Fibroblast of skin of left quadriceps (primary cell): Measurements from ENCODE around the gene FRMD1.

Source experiments
- DNase-seq, 2 experiments: peaks; one replicate each; pipeline ENCODE4 v3.0.0-alpha.2; 2013; ENCODE audit warnings: low read depth in 2 of 2

FRMD1 gene

DNA sequence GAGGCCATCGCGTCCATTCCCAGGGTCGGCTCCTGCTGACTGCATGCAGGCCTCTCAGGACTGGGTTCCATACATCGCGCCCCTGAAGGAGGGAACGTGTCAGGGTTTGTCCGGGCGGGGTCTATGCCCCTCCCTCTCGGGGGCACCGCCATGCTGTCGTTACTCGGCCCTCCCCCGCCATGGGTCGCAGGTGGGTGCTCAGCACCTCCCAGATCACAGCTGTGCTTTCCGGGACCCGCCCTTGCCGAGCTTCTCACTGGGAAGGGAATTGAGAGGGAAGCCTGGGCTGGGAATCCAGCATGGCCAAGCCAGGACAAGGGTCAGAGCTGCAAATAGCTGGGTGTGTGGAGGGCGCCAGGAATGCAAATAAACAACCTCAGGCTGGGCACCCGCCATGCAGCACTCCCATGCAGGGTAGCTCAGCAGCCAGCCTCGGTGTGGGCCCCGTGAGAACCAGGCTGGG, at the start of gene FRMD1:
FRMD1 (minus strand) TSS at position 270 of the 463 bp plus-strand sequence; CDS start at position 152, 118 bp downstream.
- no peak for DNase-seq

DNA sequence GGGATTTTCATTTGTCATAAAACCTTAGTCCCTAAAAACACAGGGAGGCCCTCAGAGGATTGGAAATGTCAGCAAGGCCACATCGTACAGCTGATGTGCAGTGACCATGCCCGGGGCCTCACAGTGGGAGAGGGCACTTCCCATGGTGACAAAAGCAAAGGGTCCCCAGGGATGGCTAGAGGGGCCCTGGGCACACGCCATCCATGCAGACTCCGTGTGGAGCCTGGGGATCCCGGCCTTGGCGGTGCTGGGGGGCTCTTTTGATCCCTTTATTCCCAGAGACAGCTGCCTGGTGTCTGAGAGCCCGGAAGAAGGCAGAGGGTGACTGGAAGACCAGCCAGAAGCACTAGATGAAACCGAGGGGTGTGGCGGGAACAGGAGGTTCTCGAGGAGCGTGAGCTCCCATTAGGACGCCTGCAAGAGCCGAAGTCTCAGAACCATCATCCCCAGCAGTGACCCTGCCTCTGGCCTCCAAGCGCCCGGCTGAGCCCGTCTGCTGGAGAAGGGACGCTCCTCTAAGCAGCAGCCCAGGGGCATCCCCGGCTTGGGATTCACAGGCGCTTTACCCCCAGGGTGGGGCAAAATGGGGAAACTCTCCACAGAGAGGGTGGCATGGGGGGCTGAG, 49.1 kb upstream of the FRMD1 start:
- no peak for DNase-seq

DNA sequence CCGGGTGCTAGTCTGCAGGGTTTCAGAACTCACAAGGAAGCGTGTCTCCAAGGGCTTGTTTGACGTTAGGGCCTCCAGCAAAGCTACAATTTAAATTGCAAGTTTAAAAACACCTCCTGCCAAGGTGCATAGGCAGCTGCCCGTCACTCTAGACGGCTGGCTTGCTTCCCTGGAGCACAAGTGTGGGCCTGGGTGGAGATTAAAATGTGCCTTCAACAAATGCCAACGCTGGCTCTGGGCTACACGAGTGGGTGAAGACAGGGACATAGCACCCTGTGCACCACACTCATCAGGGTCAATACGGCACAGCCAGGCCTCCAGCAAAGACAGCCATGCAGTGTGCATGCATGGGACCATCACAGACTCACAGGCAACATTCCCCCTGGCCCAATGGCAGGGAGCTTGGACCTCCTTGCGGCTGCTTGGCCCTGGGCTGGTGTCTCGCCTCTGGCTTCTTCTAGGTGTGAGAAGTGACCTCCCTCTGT, 48.4 kb upstream of the FRMD1 start:
- DNase-seq: no peak

GRCh38 chr6:168126566-168127383, 47.8 kb upstream of the FRMD1 start:
- DNase-seq: no peak

DNA sequence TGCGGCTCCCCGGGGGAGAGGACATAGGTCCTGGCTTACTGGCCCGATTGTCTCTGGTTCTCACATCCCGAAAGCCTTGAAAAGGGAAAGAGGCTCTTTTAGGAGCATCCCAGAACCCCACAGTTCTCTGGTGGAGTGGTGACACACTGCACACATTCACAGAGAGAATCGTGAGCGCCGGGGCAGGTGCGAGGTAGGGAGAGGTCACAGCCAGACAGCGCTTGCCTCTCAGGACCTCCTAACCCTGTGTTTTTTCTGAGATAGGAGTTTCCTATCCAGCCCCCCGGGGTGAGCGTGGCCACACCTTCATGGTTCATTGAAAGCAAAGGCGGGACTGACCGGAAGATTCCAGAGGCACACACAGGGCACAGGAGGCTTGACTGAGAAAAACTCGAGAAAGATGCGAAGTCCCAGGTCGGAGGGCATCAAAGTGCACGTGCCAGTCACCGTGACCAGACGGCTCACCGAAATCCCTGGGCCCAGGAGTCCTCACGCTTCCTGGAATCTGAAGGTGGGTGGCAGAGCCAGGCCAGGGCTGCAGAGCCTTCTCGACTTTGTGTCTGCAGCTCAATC, 46.5 kb upstream of the FRMD1 start:
- DNase-seq: no peak

DNA sequence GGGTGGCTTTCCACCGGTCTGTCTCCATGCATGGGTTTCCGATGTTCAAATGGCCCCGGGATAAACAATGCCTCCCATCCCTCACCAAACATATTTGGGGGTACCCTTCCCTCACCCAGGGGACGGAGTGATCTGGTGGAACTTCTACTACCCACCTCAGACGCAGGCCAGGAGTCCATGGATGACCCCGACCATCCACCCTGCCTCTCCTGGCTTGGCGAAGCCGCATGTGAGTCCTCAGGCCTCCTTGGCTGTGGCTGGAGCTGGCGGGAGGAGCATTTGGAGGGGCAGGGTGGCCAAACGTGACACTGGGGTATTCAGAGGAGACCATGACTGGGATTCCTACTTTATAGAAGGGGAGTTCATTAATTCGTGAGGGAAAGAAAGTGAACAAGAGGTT, 45.9 kb upstream of the FRMD1 start:
- DNase-seq: no peak

DNA sequence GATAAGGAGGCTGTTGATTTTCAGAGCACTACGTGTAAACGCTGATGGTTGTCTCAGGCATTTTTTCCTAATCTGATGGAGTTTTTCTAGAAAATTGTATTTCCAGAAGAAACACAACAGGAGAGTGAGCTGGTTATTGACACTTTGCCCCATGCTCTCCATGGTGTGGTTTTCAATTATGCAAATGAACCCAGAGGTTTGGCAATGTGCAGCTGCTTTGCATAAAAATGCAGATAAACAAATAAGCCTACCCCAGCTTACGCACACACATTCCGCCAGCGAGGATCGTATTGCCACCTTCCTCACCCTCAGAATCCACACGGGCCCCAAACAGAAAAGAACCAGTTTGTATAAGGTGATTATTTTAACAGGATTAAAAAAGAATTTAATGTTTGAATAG, 45.1 kb upstream of the FRMD1 start:
- DNase-seq: no peak

DNA sequence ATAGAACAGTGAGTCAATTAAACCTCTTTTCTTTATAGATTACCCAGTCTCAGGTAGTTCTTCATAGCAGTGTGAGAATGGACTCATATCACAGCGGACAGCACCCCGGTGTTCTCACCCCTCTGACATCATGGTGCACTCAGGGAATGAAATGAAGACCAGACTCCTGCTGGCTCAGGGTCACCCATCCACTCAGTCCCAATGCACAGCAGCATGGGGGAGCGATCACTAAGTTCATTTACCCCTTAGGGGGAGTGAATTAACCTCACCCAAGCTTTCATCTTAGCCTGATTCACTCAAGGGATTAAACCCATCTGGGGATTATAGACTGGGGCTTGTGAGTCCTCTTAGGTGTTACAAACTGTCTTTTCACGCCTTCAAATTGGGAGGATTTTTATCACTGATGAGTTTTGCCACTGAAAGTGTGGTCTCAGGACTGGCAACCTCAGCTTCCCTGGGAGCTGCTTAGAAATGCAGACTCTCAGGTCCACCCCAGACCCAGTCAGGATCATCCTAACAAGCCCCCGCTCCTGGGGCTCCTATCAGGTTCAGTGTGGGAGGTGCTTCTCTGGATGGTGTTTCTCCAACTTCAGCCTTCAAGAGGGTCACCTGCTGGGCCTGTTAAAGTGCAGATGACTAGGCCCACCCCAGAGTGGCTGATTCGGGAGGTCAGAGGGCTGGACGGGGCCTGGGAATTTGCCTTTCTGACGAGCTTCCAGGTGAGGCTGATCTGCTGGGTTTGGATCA, 44.3 kb upstream of the FRMD1 start:
- DNase-seq: no peak

GRCh38 chr6:168122521-168122920, 43.5 kb upstream of the FRMD1 start:
- DNase-seq: no peak

GRCh38 chr6:168122011-168122410, 43.0 kb upstream of the FRMD1 start:
- DNase-seq: no peak

DNA sequence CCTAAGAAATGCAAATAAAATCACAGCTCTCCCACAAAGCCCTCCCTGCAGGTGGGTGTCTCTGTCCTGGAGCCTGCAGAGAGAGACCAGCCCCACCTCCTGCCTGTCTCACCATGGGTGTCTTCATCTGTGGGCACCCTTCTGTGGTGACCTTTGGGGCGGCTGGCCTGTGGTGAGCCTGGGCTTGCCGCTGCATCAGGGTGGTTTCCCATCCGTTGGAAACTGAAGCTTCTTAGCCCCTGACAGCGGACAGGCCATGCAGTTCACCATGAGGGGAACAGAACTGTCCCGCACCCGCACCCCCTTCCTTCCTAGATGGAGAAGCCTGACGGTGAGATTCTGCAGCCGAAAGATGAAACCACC, 42.3 kb upstream of the FRMD1 start:
- DNase-seq: no peak

GRCh38 chr6:168120390-168121302, 41.6 kb upstream of the FRMD1 start:
- DNase-seq: no peak

DNA sequence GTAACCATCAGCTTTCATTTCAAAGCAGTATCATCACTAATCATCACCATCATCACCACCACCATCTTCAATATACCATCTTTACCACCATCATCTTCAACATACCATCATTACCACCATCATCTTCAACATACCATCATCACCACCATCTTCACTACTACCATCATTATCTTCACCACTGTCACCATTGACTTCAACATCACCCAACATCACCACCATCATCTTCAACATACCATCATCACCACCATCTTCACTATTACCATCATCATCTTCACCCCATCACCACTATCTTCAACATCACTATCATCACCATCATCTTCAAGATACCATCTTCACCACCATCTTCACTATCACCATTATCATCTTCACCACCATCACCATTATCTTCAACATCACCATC, 40.5 kb upstream of the FRMD1 start:
- DNase-seq: no peak

DNA sequence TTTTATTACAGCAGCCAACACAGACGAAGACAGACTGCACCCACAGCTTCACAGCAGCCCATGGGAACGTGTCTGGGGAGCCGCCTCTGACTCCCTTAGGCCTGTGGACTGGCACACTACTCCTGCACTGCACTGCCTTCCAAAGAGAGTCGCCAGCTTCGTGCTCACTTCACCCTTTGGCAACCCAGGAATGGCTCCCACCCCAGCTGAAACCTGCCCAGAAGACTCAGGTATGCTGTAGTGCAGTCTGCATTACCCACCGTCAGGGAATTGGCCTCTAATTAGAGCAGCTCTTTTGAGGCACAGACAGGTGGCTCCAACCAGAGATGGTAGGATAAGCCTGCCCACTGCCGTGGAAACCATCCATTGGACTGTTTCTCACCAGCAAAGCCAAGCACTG, 39.9 kb upstream of the FRMD1 start:
- no peak for DNase-seq

DNA sequence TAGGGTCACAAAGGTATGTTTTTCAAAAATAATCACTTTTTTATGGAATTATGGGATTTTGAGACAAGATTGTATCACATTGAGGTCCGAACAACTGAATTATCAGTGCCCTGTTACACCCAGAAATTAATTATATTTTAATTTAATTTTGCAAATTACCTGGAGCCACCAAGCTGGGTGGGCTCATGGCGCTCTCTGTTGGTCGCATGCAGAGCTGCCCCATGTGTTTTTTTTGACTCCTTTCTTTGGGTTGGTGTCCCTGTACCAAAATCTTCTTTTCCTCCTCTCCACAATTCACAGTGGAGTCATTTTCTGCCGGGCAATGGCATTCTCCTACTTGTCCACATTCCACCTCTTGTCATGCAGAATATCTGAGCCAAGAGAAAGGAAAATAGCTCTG, 38.9 kb upstream of the FRMD1 start:
- DNase-seq: no peak

- no peak for DNase-seq
Observed at GRCh38 chr6:168116975-168117899, 38.2 kb upstream of the FRMD1 start.

GRCh38 chr6:168116438-168116974, 37.5 kb upstream of the FRMD1 start:
- no peak for DNase-seq

DNA sequence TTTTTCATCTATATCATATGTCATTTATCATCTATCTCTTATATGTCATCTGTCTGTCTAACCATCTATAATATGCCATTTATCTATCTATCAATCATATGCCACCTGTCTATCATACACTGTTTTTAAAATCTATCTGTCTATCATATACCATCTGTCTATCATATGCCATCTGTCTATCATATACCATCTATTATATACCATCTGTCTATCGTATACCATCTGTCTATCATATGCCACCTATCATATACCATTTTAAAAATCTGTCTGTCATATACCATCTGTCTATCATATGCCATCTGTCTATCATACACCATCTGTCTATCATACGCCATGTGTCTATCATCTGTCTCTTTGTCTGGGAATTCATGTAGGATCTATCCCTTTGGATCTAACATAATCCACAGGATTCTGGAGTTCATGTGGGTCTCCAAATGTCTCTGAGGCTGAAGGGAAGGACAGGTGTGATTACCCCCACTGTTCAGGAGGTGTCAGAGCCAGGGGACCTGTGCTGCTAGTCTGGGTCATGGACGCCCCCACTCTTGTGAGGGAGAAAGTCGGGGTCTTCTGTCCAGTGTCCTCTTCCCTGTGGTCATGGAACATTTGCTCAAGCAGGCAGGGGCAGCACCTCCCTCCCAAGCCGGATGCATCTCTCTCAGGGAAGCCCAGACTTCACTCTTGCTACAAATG, 36.9 kb upstream of the FRMD1 start:
- no peak for DNase-seq

GRCh38 chr6:168113226-168113625, 34.2 kb upstream of the FRMD1 start:
- no peak for DNase-seq
